Esophagus muscularis mucosa (tissue), 4 donors: Measurements from ENCODE around the gene PASK.

Source experiments
- EP300 ChIP-seq: sonication (generic); formaldehyde crosslinking; IDR thresholded peaks from one replicate; pipeline ENCODE4 v1.6.1; 2017; ENCODE audit warnings: antibody characterized with exemption
- POLR2A ChIP-seq: fragments of 450-650 bp; IDR thresholded peaks from one replicate; pipeline ENCODE4 v1.6.1; 2017; ENCODE audit warnings: antibody characterized with exemption, moderate library complexity, mild to moderate bottlenecking, low read depth
- POLR2AphosphoS5 ChIP-seq, 2 donors: sonication (generic); formaldehyde crosslinking; IDR thresholded peaks; one replicate each; pipeline ENCODE4 v1.6.1; 2017; ENCODE audit warnings: antibody characterized with exemption in 2 of 2
- TF ChIP-seq, protein P1 (sequence below), 3 experiments: fragments of 200-600 bp in 2 of 3; fragments of 450-650 bp in 1 of 3; sonication (generic) in 2 of 3; IDR thresholded peaks; one replicate each; pipeline ENCODE4 v1.5.1; 2017 to 2019; ENCODE audit warnings: antibody characterized with exemption in 3 of 3, mild to moderate bottlenecking in 2 of 3, moderate library complexity in 1 of 3

DNA sequence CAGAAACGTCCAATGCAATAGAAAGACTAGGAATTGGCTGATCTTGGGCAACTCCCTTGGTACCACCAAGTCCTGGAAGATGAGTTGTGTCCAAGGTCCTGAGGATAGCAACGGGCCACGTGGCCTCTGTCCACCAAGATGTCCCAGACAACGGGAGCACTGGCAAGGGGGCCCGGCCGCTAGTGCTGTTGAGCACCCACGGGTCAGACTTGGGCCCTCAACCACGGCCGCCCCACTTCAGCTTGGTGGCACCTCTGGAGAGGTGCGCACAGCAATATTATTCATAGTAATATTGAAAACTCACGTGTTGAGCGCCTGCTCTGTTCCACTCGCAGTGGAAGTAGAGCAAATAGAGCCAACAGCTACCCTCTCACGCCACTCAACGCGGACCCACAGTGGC, 19.0 kb downstream of the PASK start:
- TF ChIP-seq, protein P1, sequence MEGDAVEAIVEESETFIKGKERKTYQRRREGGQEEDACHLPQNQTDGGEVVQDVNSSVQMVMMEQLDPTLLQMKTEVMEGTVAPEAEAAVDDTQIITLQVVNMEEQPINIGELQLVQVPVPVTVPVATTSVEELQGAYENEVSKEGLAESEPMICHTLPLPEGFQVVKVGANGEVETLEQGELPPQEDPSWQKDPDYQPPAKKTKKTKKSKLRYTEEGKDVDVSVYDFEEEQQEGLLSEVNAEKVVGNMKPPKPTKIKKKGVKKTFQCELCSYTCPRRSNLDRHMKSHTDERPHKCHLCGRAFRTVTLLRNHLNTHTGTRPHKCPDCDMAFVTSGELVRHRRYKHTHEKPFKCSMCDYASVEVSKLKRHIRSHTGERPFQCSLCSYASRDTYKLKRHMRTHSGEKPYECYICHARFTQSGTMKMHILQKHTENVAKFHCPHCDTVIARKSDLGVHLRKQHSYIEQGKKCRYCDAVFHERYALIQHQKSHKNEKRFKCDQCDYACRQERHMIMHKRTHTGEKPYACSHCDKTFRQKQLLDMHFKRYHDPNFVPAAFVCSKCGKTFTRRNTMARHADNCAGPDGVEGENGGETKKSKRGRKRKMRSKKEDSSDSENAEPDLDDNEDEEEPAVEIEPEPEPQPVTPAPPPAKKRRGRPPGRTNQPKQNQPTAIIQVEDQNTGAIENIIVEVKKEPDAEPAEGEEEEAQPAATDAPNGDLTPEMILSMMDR (IDR thresholded peaks at IDR 0.05): no peak
- TF ChIP-seq POLR2AphosphoS5 (IDR thresholded peaks at IDR 0.05) (no peak), POLR2A (no peak), EP300 (no peak)
